Measurements from ENCODE around the gene PYROXD2. TPM values are rescaled to one million over a fixed set of nuclear protein-coding genes. Genes with fewer than 3 reads are reported as not detected.

Gene PYROXD2
- polyA plus RNA-seq, 1 experiment: 23.1 TPM

DNA sequence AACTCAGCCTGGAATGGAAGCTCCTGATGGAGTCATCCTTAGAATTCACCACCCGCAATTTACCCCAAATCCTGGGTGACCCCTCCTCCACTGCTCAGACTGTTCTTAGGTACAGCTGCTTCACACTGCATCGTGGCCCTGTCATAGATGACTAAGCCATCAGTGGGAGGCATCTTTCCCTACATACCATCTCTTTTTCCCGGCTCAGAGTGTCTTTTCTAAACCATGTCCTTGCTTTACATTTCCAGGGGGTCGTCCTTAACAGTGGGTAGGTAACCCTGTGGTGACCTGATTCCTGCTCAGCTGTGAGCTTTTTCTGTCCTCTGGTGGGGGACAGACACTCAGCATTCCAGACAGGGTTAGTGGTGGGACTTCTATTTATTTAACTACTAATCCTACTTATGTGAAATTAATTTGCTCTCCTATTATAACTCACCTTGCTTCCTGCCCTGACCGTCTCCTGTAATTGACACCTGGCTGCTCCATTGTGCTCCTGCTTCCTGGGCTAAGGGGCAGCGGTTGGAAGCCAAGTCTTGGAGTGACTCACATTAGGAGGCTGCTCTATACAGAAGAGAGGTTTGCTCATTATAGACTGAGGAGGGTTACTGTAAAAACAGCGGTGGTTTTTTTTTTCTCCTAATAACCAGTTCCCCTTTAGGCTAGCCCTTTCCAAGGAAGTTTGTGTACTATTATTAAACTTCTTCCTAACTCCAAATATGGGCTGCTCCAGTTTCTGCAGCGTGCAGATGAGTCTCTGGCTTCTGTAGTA lies 40.6 kb downstream of the PYROXD2 start:
- TF ChIP-seq, protein P1, sequence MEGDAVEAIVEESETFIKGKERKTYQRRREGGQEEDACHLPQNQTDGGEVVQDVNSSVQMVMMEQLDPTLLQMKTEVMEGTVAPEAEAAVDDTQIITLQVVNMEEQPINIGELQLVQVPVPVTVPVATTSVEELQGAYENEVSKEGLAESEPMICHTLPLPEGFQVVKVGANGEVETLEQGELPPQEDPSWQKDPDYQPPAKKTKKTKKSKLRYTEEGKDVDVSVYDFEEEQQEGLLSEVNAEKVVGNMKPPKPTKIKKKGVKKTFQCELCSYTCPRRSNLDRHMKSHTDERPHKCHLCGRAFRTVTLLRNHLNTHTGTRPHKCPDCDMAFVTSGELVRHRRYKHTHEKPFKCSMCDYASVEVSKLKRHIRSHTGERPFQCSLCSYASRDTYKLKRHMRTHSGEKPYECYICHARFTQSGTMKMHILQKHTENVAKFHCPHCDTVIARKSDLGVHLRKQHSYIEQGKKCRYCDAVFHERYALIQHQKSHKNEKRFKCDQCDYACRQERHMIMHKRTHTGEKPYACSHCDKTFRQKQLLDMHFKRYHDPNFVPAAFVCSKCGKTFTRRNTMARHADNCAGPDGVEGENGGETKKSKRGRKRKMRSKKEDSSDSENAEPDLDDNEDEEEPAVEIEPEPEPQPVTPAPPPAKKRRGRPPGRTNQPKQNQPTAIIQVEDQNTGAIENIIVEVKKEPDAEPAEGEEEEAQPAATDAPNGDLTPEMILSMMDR (IDR thresholded peaks at IDR 0.05; ENCODE audit: insufficient read depth, low read depth, low read length): no peak
- ChIA-PET POLR2A (no interaction called here), CTCF (interaction anchor here (0.8 to 4.8 kb wide), 3 partner anchors 12 to 43 kb away, joined by 3 to 26 read pairs (median 3); no protein-coding TSS in a partner anchor)
- Histone ChIP-seq H3K4me3 (ENCODE audit: low read depth, low read length) (no peak overlapping the region), H3K27me3 (ENCODE audit: control insufficient read depth, insufficient read depth, low read length) (no peaks in the 10 kb centered on the region; the same call in 1 of the 2 replicates), H3K36me3 (ENCODE audit: control insufficient read depth, insufficient read depth, low read length) (no peaks in the 10 kb centered on the region)
- DNase-seq (ENCODE audit: low read depth): no peak

DNA sequence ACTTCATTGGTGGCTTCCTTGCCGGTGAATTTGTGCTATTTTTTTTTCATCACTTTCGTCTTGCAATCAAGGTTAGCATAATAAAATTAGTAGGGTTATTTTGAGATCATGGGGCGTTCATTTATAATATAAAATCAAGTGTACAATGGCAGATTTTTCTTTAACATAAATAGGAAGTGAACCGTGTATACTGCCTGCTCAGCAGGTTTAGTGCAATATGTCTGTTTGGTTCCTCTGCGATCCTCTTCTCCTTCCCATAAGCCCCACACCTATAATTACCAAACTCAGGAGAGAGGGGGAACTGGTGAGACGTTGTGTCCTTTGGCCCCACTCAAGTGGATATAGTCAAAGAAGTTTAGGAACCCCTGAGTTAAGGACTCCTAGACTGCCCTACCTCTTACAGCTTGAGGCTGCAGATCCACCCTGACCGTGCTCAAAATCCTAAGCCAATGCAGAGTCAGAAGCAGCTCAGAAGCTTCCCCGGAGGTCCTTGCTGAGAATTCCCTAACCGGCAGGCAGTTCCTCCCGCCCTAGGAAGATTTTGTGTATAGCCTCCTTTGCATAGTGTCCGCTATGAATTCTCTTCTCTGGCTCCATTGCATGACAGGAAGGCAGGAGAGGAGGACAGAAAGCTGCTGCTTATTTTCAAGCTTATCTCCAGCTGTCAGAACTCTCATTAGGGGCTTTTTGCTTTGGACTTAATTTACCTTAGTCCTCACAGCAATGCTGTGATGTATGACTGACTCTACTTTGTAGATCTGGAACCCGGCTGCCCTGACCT lies 41.5 kb downstream of the PYROXD2 start:
- TF ChIP-seq, protein P1 (IDR thresholded peaks at IDR 0.05; ENCODE audit: insufficient read depth, low read depth, low read length): no peak
- no peaks in the 10 kb centered on the region for H3K36me3 ChIP-seq (ENCODE audit: control insufficient read depth, insufficient read depth, low read length)
- ChIA-PET CTCF (interaction anchor here (0.8 to 4.8 kb wide), 3 partner anchors 11 to 42 kb away, joined by 3 to 26 read pairs (median 3); no protein-coding TSS in a partner anchor), POLR2A (no interaction called here)
- H3K27me3 ChIP-seq (ENCODE audit: control insufficient read depth, insufficient read depth, low read length): no peaks in the 10 kb centered on the region; the same call in 1 of the 2 replicates
- no peak for DNase-seq (ENCODE audit: low read depth)
- no peak overlapping the region for H3K4me3 ChIP-seq (ENCODE audit: low read depth, low read length)

DNA sequence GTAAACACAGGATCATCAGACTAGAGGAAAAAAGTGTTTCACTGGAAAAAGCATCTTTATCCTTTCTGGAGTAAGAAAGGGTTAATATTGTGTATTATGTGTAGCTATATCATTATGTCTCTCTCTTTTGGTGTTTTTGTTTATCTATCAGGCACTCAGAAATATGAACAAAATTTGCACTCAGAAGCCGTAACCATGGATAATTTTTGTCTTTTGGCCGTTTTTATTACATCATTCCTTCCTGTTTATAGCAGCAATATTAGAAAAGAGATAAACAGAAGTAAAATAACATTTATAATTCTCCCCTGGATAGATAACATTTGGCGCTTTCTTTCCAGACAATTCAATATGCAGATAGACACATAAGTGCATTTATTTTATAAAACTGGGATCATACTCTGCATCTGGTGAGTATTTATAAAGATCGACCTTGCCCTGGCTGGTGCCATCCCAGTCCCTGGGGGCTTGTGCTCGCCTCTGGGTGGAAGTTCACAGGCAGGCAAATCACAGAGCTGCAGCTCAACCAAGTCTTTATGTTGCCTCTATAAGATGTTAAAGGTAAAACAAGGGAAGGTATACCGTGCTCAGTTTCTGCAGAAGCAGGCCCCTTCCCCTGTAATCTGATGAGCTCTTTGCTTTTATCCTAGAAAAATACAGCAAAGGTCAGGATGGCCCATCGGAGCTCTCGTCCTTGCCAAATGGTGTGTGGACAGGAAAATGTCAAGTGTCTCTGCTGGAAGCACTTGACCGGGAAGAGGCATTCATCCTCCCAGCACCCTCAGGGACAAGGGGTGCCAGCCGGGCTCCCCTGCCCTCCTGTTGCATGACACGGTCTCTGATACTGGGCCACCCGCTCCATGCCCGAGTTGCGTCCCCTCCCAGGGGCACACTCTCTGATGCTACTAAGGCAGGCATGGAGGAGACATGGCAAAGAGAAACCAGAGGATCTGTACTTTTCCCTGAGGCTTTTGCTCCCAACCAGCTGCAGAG lies 43.9 kb downstream of the PYROXD2 start:
- CTCF ChIA-PET: no interaction called here

DNA sequence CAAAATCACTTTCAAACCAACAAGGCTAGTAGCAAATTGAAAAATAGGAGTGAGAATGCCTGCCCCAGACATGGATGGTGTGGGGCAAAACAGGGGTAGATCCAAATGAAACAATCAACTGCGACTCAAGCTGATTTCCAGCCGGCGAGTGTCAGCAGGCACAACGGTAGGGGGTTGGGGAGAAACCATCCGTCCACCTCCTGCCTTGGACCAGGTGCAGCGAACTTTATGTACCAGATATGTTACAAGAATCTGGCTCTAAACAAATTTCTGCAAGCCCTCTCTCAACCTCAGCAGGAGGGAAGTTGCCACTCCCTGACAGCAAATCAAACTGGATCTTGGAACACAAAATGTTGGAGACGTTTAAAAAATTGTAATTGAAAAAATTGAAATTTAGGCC lies 45.2 kb downstream of the PYROXD2 start:
- no peak overlapping the region for H3K4me3 ChIP-seq (ENCODE audit: low read depth, low read length)
- H3K27me3 ChIP-seq (ENCODE audit: control insufficient read depth, insufficient read depth, low read length): no peaks in the 10 kb centered on the region; the same call in 1 of the 2 replicates
- no peaks in the 10 kb centered on the region for H3K36me3 ChIP-seq (ENCODE audit: control insufficient read depth, insufficient read depth, low read length)
- TF ChIP-seq, protein P1 (IDR thresholded peaks at IDR 0.05; ENCODE audit: insufficient read depth, low read depth, low read length): no peak
- no peak for DNase-seq (ENCODE audit: low read depth)
- CTCF ChIA-PET: no interaction called here
- POLR2A ChIA-PET: no interaction called here

More for the DNA sequence above, 43.9 kb downstream of the PYROXD2 start:
- Histone ChIP-seq H3K27me3 (ENCODE audit: control insufficient read depth, insufficient read depth, low read length) (no peaks in the 10 kb centered on the region; the same call in 1 of the 2 replicates), H3K4me3 (ENCODE audit: low read depth, low read length) (no peak overlapping the region), H3K36me3 (ENCODE audit: control insufficient read depth, insufficient read depth, low read length) (no peaks in the 10 kb centered on the region)
- no peak for DNase-seq (ENCODE audit: low read depth)
- TF ChIP-seq, protein P1 (IDR thresholded peaks at IDR 0.05; ENCODE audit: insufficient read depth, low read depth, low read length): no peak
- POLR2A ChIA-PET: no interaction called here
